NAMALWA (cell line): ENCODE data around the gene APOL4.
"Not testable (repeated sequence)": the region's sequence is repeated elsewhere in the genome, so short reads cannot be mapped to it uniquely, and the experiment has no call there.

Experiments
- DNase-seq: peaks from one replicate; pipeline ENCODE4 v3.0.0-alpha.2; 2015; ENCODE audit warnings: low spot score

The APOL4 gene

GRCh38 chr22:36206255-36206654, 4.6 kb upstream of the APOL4 start:
- no peak for DNase-seq

GRCh38 chr22:36205573-36205972, 4.0 kb upstream of the APOL4 start:
- DNase-seq, result not testable (repeated sequence)

GRCh38 chr22:36204632-36205015, 3.0 kb upstream of the APOL4 start:
- no peak for DNase-seq

GRCh38 chr22:36204001-36204631, 2.5 kb upstream of the APOL4 start:
- DNase-seq, result no peak

GRCh38 chr22:36203441-36203840, 1.8 kb upstream of the APOL4 start:
- DNase-seq, result not testable (repeated sequence)

GRCh38 chr22:36202906-36203305, 1.3 kb upstream of the APOL4 start:
- DNase-seq, result peak; percentile 21

- not testable (repeated sequence) for DNase-seq
These were observed 584 bp downstream of the APOL4 start for GRCh38 chr22:36201025-36201424.

- no peak for DNase-seq
These were observed 2.5 kb downstream of the APOL4 start for GRCh38 chr22:36199001-36199551.

GRCh38 chr22:36198536-36198935, 3.1 kb downstream of the APOL4 start:
- DNase-seq, result no peak

- no peak for DNase-seq
These were observed 4.0 kb downstream of the APOL4 start for GRCh38 chr22:36197514-36198146.

- DNase-seq, result peak; percentile 34
These were observed 4.6 kb downstream of the APOL4 start for GRCh38 chr22:36197065-36197440.

- no peak for DNase-seq
These were observed 5.2 kb downstream of the APOL4 start for GRCh38 chr22:36196254-36197064.

- peak; percentile 60 for DNase-seq
These were observed 6.6 kb downstream of the APOL4 start for GRCh38 chr22:36194971-36195370.

- no peak for DNase-seq
These were observed 7.2 kb downstream of the APOL4 start for GRCh38 chr22:36194385-36194784.

GRCh38 chr22:36193577-36193976, 8.0 kb downstream of the APOL4 start:
- DNase-seq, result no peak

GRCh38 chr22:36193171-36193570, 8.4 kb downstream of the APOL4 start:
- no peak for DNase-seq

- no peak for DNase-seq
These were observed 9.1 kb downstream of the APOL4 start for GRCh38 chr22:36192542-36192941.

GRCh38 chr22:36191106-36191836, 10.3 kb downstream of the APOL4 start:
- no peak for DNase-seq

GRCh38 chr22:36187862-36188261, 13.7 kb downstream of the APOL4 start:
- not testable (repeated sequence) for DNase-seq

GRCh38 chr22:36185828-36186624, 15.6 kb downstream of the APOL4 start:
- DNase-seq, result no peak

- DNase-seq, result no peak
These were observed 17.1 kb downstream of the APOL4 start for GRCh38 chr22:36184433-36185025.
